GM21515 (cell line): Measurements from ENCODE around the gene TPPP3.
"Not testable (repeated sequence)": the region's sequence is repeated elsewhere in the genome, so short reads cannot be mapped to it uniquely, and the experiment has no call there.

Experiments used
- ATAC-seq: cut with Tn5 transposase; IDR thresholded peaks from one replicate; pipeline ENCODE4 v1.9.1; 2021; ENCODE audit not compliant: unreplicated experiment

The TPPP3 gene

DNA sequence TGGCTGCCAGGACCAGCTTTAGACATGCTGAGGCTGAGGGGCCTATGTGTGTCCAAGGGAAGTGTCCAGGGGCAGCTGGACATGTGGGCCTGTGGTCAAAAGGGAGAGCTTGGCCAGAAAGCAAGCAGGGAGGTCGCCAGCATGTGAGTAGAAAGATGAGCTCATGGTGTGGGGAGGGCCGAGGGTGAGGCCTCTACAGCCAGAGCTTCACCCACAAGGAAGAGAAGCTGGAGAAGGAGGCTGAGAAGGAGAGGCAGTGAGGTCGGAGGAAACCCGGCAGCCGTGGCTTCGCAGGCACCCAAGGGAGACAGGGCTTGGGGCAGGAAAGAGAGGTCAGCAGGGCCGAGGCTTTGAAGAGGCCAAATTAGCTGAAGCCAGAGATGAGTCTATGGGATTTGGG lies 33.7 kb upstream of the TPPP3 start:
- no peak for ATAC-seq

DNA sequence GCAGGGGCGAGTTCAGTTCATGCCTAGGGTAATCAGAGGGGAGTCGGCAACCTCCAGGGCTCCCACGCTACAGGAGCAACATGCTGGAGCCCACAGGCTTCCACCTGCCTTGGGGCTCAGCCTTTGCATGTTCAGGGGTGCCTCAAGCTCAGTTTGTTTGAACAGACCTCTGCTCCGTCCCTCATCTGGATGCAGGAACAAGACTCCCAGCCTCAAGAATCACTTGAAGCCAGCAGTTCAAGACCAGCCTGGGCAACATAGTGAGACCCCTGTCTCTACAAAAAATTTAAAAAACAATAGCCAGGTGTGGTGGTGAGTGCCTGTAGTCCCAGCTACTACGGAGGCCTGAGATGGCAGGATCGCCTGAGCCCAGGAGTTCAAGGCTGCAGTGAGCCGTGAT lies 32.7 kb upstream of the TPPP3 start:
- no peak for ATAC-seq

DNA sequence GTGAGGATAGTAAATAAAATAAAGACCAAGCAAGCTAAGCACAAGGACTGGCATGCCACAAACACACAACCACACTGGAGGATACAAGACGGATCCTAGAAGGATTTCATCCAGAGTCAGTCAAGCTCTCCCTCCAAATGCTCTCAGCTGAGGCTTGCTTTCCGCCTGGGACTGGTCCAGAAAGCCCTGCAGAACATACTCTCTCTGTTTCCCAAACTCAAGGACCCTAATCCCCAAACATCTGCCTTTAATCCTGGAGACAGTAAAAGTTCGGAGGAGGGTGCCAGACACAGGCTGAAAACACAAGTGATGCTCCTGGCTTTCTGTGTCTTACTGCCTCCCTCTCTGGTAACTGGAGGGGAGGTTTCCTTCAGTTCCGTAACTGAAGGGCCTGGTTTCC lies 32.3 kb upstream of the TPPP3 start:
- ATAC-seq, result no peak

DNA sequence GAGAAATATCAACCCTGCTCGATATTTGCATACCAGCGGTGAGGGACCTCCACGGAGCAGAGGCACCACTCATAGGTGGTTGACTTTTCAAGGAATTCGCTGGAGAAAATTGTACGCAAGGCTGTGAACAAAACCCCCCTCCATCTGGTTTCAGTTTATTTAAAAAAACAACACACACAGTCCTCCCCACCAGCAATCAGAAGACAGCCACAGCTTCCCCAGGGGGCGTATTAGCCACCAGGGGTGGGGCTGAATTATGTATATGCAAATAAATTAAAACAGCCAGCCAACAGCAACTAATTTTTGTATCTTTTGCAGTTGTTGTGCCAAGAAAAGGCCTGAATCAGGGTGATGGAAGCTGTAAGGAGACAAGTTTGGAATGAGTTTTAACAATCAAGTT lies 31.8 kb upstream of the TPPP3 start:
- ATAC-seq, result no peak

DNA sequence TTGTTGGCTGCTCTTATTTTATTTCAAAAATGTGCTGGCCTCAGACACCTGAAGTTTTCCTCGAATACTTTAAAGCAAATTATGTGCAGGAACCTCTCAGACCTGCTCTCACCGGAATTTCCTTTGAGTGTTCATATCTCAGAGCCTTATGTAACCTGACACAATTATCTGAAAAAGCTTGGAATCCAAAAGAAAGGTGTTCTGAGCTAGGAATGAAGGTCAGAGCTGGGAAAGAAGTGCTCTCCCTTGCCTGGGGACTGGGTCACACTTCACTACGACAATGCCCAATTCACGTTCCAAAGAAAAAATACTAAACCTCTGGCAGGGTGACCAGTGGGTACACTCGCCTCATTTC lies 30.9 kb upstream of the TPPP3 start:
- no peak for ATAC-seq

DNA sequence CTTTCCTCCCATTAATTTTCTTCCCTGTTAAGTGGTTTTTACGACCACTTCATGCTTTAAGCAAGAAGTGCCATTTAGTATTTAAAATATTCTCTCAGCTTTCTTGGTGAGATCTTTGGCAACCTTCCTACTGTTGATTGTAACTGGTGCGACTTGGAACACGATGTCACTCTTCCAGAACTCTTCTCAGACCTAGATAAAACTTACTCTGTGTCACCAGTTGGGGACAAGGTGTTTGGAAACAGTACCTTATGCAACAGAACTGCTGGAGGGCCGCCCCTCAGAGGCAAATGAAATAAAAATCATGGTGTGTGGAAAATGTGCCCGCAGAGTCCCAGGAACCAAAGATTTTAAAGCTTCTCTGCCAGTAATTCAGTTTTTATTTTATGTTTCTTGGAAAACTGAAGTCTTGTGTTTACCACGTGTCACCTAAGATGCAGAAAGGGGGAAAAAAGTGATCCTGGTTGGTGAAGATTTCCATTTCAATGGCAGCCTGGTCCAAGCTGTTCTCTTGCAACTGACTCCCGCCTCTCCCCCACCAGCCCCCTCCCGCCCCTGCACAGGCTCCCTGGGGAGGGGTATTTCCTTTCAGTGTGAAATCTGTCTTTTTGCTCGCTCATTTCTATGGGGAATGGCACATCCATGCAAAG lies 30.4 kb upstream of the TPPP3 start:
- no peak for ATAC-seq

DNA sequence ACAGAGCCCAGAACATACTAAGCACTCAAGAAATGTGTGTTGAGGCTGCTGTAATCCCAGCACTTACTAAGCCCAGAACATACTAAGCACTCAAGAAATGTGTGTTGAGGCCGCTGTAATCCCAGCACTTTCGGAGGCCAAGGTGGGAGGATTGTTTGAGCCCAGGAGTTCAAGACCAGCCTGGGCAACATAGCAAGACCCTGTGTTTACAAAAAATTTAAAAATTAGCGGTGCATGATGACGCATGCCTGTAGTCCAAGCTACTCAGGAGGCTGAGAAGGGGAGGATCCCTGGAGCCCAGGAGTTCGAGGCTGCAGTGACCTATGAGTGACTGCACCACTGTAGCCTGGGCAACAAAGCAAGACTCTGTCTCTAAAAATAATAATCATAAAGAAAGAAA lies 29.7 kb upstream of the TPPP3 start:
- ATAC-seq, result no peak

DNA sequence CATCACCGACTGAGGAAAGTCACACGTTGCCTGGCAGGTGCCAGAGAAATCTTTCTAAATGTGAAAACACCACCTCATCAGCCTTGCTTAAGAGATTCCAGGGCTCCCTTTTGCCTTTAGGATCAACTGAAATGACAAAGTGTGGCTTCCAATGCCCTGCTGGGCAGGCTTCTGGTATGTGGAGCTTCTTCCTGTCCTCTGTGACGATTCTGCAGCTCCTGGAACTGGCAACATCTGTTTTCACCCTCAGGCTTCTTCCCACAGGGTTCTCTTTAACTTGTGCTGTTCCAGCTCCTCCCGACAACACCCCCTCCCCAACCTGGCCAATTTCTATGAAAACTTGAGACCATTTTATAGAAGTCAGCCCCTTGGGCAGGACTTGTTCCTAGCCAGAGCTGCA lies 27.7 kb upstream of the TPPP3 start:
- no peak for ATAC-seq

DNA sequence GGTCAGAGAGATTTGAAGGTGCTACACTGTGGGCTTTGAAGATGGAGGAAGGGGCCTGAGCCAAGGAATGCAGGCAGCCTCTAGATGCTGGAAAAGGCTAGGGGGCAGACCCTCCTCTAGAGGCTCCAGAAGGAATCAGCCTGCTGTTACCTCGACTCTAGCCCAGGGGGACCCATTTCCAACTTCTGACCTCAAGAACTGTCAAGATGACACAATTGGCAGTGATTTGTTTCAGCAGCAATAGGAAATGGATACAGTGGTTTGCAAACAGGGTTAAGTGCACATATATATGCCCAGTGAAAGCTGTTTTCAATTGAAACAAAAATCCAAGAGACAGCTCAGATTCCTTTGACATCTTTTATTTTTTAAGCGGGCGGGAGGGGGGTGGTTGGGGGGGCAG lies 26.6 kb upstream of the TPPP3 start:
- no peak for ATAC-seq

DNA sequence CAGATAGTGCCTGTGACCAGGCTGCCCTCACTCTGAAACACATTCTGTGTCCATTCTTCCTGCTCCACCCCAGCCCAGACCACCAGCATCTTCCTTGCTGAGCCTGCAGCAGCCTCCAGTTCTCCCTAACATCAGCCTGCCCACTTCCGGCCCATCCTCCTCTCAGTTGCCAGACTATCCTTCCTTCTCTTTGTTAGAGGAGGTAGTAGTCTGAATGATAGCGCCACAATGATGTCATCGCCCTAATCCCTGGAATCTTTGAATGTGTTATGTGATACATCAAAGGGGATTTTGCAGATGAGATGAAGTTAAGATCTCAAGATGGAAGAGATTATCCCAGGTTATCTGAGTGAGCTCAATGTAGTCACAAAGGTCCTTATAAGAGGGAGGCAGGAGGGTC lies 26.2 kb upstream of the TPPP3 start:
- ATAC-seq, result no peak

DNA sequence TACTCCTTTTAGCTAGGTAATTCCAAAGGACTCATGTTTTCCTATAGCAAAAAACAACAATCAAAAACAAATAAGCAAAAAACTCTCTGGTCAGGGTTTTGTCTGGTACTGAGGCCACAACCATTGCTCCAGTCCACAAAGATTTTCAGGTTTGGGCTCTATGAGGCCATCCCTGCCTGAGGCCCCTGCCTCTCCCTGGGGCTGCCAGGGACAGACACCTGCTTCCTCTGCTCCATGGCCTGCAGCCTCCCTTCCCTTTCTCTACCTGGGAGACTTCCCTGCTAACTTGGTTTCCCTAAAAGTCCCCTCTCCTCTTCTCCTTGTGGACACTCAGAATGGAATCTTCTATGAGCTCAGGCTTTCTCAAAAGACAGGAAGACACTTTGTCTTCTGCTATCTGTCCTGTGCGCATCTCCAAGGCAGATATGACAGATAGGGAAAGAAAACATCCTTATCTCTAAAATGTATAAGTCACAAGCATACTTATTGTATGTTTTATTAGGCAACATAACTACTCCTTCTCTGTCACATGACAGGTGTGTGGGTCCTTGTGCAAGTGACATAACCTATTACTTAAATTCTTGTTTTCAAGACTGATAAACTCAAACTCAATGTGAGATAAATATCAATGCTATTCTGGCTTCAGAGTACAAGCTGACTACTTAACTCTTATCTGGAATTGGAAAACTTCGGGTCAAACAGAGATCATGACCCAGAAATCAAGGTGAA lies 24.2 kb upstream of the TPPP3 start:
- no peak for ATAC-seq

DNA sequence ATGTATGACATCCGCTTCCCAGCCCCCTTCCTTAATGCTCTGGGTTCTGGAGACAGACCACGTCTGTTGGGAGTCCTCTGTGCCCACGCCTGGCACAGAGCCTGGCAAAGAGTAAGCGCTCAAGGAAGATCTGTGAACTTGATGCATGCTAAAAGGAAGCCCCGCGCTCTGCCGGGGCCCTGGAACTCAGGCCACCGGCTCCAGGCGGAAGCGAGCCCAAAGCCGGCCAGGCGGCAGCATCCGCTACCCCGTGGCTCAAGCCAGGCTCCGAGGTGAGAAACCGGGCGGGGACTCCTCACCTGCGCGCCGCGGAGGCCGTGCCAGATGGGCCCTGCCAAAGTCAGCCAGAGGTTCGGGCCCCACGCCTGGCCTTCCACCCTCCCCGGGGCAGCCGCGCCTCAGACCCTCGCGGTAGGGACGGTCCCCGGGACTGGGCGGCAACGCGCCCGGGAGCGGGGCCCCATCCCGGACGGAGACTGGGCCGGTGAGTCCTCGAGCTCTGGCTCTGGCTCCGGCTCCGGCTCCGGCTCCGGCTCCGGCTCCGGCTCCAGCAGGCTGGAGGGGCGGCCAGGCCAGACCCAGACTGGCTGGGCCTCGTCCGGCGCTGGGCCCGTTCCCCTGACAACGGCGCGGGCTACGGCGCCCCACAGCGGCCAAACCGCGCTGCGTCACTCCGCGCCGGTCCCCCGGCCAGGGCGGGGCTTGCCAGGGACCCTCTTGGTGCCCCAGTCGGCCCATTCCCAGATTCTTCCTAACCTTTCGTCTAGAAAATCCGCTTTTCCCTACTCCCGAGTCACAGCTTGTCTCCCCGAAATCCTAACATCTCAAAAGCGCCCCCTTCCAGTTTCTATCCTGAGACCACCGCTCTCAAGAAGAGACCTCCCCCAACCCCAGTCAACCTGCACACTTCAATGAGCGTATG lies 22.8 kb upstream of the TPPP3 start, which contains the start of gene ZDHHC1:
Gene ZDHHC1 (minus strand): TSS at position 606 of the 922 bp plus-strand sequence. CDS start 8,702 bp downstream, outside the sequence.
- ATAC-seq, result no peak

DNA sequence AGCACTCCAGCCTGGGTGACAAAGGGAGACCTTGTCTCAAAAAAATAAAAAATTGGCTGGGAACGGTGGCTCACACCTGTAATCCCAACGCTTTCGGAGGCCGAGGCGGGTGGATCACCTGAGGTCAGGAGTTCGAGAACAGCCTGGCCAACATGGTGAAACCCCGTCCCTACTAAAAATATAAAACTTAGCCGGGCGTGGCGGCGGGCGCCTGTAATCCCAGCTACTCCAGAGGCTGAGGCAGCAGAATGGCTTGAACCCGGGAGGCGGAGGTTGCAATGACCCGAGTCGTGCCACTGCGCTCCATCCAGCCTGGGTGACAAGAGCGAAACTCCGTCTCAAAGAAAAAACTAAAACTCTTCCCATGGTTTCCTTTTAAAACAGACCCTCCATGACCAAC lies 22.1 kb upstream of the TPPP3 start:
- ATAC-seq, result not testable (repeated sequence)

DNA sequence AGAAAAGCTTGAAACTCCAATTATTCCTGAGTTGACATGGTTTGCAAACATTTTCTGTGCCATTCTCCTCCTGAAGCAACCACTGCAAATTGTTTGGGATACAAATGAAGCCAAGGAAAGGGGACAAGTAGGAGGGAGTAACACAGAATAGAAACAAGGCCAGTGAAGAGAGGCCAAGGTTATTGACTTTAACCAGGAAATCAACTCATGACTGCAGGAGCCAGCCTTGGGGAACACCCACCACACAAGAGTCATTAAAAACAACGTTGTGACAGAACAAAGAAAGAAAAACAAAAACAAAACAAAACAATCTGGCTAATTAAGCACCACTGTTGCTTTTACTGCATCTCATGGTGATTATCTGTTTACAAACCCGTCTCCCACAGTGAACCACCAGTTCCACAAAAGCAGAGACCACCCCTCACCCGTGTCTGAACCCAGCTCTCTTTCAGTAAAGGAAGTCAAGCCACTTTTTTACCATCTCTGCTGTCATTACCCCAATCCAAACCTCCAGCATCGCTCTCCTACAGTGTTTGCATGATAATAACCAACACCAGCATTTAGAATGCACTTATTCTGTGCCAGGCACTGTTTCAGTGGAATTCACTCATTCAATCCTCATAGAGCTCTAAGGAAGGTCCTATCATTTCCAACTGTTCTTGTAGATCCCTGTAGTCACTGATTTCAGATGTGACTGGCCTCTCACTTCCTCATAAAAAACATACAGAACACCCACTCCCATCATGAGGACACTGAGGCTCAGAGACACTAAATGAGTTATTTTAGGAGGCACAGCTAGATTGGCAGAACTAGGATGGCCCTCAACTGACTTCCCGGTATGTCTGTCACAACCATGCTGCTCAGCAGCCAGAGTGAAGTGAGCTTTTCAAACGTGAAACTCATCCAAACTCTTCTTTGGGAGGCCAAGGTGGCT lies 20.9 kb upstream of the TPPP3 start:
- no peak for ATAC-seq

DNA sequence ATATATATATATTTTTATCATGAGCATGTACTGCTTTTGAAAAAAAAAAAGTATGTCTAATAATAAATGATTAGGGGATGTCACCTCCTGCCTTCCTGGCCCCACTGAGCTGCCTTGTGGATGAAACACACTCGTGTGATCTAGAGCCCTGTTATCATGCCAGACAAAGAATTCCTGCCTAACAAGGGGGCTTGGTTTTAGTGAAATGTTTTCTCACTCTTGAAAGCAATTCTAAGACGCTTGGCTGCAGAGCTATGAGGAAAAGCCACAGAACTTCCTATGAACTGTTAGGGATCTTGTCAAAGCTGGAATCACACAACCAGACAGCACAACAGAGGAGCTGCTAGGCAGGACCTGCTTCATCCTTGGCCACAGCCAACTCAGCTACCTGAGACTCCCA lies 19.0 kb upstream of the TPPP3 start:
- ATAC-seq, result no peak

DNA sequence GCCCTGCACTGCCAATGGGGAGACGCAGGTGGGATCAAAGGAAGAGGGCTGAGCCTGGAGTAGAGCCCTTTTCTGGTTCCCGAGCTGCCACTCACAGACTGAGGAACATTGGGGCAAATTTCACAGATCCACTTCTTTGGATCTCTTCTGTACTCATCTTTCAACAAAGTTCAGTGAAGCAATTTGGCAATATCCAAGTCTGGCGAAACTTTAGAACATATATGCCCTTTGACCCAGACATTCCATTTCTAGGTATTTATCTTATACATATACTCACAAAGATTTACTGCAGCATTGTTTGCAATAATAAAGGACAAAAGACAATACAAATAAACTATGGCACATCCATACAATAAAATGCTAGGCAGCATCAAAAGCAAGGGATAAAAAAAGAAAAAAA lies 18.0 kb upstream of the TPPP3 start:
- no peak for ATAC-seq

DNA sequence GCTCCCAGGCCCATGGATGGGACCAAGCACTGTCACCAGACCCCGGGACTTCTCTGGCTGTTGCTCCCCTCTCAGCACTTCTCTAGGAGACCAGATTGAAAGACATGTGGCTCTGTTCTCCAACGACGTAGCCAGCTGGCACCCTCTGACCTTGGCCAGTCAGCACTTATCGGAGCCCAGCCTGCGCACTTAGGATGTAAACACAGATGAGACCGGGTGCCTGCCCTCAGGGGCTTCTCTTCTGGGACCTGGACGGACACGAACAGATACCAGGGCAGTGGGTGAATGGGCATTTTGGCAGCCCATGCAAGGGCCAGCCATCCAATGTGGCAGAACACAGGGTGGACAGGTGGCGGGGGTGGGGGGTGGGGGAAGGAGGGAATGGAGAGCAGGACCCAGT lies 16.3 kb upstream of the TPPP3 start:
- no peak for ATAC-seq

DNA sequence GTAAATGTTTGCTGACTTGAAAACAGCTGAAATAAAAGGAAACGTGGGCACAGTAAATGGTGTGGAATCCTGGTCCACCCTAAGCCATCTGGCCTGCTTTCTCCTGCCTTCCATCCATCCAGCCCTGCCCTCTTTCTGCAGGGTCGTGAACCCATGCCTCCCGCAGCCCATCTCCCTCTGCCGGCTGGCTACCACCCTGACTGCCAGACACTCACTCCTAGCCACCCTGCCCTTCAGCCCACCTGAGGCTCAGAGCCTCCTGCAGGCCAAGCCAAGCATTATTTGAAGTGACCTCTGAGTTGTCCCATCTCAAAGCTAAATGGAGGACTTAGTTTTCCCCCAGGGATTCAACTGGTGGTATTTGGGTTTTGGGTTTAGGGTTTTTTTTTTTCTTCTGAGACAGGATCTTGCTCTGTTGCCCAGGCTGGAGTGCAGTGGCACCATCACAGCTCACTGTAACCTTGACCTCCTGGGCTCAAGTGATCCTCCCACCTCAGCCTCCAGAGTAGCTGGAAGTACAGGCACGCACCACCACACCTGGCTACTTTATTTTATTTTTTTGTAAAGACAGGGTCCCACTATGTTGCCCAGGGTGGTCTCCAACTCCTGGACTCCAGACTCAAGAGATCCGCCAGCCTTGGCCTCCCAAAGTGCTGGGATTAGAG lies 14.6 kb upstream of the TPPP3 start:
- ATAC-seq, result no peak

DNA sequence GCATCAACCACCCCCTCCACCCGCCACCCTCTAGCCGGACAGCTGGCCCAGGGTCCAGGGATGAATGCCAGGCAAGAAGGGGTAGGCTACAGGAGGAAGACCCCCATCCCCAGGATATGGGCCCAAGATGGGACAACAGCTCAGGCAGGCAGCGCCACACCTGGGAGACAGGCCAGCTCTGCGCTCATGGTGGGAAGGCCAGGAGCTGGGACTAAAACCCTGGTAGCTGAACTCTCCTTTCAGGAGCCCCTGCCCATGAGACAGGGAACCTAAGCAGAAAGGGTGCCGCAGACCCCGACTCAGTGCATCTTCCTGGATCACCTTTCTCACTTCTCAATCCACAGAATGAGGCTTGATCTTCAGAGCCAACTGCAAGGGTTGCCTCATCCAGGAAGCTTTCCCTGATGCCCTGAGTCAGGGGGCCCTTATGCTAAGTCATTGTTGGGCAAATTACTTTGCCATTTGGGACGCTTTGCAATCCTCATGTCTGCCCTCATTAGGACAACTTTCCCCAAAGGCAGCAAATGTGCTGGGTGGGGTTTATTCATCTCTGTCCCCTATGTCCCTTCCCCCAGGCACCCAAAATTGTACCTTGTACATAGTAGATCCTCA lies 14.0 kb upstream of the TPPP3 start:
- no peak for ATAC-seq
